HG03103 (cell line): ENCODE measurements around the gene MMP24OS.
A peak's percentile ranks its signal among the peaks of the same experiment; 100 is the strongest.

ENCODE experiments used
- ATAC-seq: cut with Tn5 transposase; IDR thresholded peaks from one replicate; pipeline ENCODE4 v1.9.1; 2021; ENCODE audit warnings: low read depth; ENCODE audit not compliant: unreplicated experiment

Gene MMP24OS

DNA sequence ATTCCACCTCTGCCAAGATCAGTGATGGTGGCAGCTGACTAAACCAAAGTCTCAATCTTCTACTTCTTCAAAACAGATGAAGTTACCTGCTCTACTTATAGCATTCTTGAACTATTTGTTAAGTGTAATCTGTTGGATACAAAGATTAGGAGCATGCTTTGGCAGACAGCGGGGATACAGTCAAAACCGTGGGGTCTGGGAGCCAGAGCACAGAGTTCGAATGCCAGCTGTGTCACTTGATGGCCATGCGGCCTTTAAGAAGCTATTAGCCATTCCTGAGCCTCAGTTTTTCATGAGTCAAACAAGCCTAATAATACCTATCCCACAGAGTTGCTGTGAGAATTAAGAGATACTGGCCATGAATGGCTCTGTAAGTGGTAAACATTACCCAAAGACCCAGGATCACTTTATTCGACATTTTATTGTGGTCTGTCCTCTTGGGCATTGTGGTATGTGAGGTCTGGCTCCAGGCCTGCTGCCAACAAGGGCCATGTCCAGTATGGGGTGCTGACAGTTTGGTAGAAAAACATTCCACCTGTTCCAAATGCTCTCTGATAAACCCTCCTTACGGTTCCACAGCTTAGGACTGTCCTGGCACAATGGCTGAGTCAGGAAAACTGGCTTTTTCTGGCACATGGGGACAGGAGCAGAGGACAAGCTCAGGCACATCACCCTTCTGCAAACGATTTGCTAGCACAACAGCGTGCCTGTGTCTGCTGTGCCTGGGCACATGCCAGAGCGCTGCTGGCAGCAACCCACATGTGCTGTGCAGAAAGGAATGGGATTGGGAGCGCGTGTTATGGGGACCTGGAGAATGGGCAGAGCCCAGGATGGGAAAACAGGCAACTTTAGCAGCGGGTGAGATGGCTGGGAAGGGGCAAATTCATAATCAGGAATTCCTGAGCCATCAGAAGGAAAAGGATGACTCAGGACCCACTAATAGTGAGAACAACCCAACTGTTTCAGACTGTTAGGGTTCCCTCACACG is 30.0 kb upstream of the MMP24OS start:
- no peak for ATAC-seq

GRCh38 chr20:35306931-35307517 is 29.1 kb upstream of the MMP24OS start:
- ATAC-seq: no peak

DNA sequence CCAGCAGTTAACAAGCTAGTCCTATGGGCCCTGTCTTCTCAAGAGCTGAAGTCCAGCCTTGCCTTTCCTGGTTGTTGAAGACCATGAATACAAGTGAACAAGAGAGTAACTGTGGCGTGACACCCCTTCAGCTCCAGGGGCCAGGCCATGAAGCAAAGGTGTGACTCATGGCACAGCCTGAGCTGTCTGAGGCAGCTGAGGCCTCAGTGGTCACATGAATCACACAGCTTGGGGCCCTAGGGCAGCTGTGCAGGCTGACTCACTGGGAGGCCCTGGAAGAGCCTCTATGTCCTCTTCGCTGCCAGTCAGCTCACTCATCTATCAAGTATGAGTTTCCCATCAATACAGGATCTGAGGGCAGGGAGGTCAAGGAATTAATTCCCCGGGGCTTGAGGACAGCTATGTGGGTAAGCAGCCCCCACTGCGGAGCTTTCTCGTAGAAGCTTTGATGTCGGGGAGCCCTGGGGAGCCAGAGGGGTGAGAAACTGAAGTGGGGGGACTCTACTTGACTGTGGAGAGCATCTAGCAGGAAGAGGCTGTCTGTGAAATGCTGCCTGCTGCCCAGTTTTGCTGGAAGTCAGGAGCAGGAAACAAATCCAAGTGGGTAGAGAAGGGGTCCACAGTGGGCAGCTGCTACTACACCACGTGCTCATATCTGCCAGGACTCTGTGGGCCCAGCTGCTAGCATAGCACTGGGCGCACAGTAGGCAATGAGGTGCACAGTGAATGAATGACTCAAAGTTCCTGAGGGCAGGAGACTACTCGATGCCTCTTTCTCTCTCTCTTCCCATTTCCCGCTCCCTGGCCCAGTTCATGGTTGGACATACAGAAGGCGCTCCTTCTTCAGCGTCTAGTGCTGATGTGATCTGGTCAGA is 28.0 kb upstream of the MMP24OS start:
- ATAC-seq: no peak

DNA sequence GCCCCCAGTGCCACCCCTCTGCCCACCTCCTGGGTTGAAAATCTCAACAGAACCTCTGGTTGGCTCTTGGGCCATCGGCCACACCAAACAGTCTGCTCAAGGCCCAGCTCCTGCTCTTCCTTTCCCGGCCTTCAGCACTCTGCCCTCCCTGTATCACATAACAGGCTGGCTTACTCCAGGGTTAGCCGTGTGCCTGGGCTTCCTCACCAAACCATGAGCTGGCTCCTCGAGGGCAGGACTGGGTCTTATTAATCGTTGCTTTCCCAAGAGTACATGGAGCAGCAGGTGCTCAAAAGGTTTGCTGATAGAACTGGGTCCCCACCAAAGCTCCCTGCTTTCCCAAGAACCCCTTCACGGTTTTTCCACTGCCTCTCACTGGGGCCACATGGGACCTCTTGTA is 27.0 kb upstream of the MMP24OS start:
- no peak for ATAC-seq

GRCh38 chr20:35303735-35304491 is 26.0 kb upstream of the MMP24OS start:
- ATAC-seq: peak; percentile 57

GRCh38 chr20:35303382-35303734 is 25.4 kb upstream of the MMP24OS start:
- no peak for ATAC-seq

- ATAC-seq: no peak
Observed at GRCh38 chr20:35302421-35303335, 24.8 kb upstream of the MMP24OS start.

- no peak for ATAC-seq
Observed at GRCh38 chr20:35301426-35301825, 23.5 kb upstream of the MMP24OS start.

DNA sequence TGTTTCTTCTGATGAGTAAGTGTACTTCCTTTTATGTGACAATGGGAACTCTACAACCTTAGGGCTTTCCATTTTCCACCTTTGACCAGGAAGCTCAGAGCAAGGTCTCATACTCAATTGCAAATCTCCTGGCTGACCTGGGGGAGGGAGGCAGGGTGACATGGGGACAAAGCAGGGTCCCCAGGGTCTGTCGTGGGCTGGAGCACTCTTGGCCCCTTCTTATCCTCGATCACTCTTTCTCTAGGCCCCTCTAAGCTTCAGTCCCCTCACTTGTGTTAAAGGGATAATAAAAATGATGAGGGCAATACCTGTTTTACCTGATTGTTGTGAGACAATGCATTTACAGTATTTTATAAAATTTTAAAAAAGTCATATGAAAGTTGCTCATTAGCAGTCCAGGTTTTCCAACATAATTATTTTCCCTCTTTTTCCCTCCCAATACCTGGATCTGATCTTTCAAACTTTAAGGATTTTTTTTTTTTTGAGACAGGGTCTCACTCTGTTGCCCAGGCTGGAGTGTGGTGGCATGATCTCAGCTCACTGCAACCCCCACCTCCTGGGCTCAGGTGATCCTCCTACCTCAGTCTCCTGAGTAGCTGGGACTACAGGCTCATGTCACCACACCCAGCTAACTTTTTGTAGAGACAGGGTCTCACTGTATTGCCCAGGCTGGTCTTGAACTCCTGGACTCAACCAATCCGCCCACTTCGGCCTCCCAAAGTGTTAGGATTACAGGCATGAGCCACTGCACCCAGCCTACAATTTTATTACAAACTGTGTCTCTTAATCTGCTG is 22.7 kb upstream of the MMP24OS start:
- ATAC-seq: no peak

GRCh38 chr20:35299780-35300179 is 21.9 kb upstream of the MMP24OS start:
- ATAC-seq: no peak

DNA sequence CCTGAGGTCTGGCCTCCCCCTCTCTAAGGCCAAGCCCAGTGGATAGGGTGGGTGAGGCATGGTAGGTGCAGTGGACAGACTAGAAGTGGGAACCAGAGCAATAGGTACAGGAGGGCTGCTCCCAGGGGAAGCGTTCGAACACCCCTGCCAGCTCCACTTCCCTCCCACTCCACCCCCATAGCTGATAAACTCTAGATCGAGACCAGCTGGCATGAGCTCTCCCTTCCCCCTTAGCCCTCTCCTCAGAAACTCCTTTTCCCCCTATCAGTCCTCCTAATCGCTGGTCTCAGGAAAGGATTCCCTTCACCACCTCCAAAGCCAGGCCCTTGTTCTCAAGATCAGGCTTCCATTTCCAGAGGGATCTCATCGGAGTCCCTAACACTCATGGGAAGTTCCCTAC is 20.3 kb upstream of the MMP24OS start:
- no peak for ATAC-seq

DNA sequence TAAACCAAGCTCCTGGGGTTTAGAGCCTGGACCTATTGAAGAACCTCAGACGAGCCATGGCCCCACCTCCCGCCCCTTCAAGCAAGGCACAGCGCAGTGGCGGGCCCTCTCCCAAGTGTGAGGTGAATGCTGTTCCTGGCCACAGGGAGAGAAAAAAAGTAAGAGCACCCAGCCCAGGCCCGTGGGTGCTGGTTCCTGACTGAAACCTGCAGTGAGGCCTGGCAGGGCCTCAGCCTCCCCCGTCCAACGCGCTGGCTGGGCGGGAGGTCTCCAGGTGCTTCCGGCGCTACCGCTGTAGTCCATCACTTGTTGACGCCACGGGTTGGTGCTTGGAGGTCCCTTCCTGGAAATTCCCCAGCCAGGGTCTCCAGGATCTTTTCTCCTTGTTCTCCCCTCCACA is 19.8 kb upstream of the MMP24OS start:
- no peak for ATAC-seq

- no peak for ATAC-seq
Observed at GRCh38 chr20:35297155-35297554, 19.2 kb upstream of the MMP24OS start.

- no peak for ATAC-seq
Observed at GRCh38 chr20:35296101-35296554, 18.2 kb upstream of the MMP24OS start.

DNA sequence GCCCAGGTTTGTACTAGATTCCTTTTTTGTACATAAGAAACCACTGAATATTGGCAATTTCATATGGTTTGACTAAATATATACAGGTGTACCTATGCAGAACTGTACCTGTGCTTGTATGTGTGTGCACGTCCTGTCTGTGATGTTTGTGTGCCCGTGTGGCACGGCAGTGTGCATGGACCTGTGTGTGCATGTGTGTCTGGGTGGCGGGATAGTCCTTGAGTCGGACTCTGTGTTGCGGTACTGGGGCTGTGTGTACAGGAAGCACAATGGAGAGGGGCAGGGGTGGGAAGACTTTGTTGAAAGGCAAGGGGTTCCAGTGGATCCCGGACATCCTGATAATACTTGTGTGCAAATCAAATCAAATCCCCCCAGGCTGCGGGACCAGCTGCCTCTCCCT is 17.8 kb upstream of the MMP24OS start:
- no peak for ATAC-seq

- no peak for ATAC-seq
Observed at GRCh38 chr20:35295058-35295457, 17.1 kb upstream of the MMP24OS start.

GRCh38 chr20:35294293-35294685 is 16.4 kb upstream of the MMP24OS start:
- no peak for ATAC-seq
